HG02763 (cell line): ENCODE data around the gene CAPN5.
"Not testable (repeated sequence)": the region's sequence is repeated elsewhere in the genome, so short reads cannot be mapped to it uniquely, and the experiment has no call there.

Source experiments
- ATAC-seq: cut with Tn5 transposase; IDR thresholded peaks from one replicate; pipeline ENCODE4 v1.9.1; 2021; ENCODE audit warnings: mild to moderate bottlenecking, moderate library complexity; ENCODE audit not compliant: unreplicated experiment

The CAPN5 gene

GRCh38 chr11:77042111-77042726, 24.6 kb upstream of the CAPN5 start:
- ATAC-seq = no peak

GRCh38 chr11:77044356-77044755, 22.4 kb upstream of the CAPN5 start:
- no peak for ATAC-seq

GRCh38 chr11:77044886-77045285, 21.9 kb upstream of the CAPN5 start:
- no peak for ATAC-seq

DNA sequence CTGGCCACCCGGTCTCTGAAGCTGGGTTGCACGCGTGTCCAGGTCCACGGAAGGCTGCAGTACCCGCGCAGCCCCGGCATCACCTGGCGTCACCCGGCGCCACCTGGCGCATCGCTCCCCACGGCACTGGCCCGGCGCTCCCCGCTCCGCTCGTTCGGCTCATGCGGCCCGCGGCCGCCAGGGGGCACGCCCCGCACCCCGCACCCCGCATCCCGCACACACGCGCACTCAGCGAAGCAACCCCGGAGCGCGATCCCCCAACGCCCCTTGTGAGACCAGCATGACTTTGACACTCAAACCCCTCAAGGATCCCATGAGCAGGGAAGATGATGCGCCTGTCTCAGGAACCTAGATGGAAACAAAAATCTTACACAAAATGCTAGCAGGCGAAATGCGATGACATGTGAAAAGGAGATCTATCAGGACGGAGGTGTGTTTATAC, 20.7 kb upstream of the CAPN5 start:
- no peak for ATAC-seq

- peak; percentile 70 for ATAC-seq
Observed at GRCh38 chr11:77047007-77047927, 19.5 kb upstream of the CAPN5 start.

GRCh38 chr11:77047928-77048446, 18.8 kb upstream of the CAPN5 start:
- not testable (repeated sequence) for ATAC-seq

- ATAC-seq = no peak
Observed at GRCh38 chr11:77049026-77049425, 17.7 kb upstream of the CAPN5 start.

GRCh38 chr11:77051511-77051910, 15.3 kb upstream of the CAPN5 start:
- no peak for ATAC-seq

- ATAC-seq = no peak
Observed at GRCh38 chr11:77052518-77052917, 14.3 kb upstream of the CAPN5 start.

- ATAC-seq = no peak
Observed at GRCh38 chr11:77053217-77054015, 13.4 kb upstream of the CAPN5 start.

DNA sequence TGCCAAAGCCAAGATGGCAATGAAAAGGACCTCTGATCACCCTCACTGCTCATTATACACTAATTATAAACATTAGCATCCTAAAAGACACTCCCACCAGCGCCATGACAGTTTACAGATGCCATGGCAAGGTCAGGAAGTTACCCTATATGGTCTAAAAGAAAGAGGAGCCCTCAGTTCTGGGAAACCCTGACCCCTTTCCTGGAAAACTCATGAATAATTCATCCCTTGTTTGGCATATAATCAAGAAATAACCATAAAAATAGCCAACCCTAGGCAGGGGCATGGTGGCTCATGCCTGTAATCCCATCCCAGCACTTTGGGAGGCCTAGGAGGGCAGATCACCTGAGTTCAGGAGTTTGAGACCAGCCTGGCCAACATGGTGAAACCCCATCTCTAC, 12.7 kb upstream of the CAPN5 start:
- ATAC-seq = no peak

- no peak for ATAC-seq
Observed at GRCh38 chr11:77055101-77055561, 11.6 kb upstream of the CAPN5 start.

DNA sequence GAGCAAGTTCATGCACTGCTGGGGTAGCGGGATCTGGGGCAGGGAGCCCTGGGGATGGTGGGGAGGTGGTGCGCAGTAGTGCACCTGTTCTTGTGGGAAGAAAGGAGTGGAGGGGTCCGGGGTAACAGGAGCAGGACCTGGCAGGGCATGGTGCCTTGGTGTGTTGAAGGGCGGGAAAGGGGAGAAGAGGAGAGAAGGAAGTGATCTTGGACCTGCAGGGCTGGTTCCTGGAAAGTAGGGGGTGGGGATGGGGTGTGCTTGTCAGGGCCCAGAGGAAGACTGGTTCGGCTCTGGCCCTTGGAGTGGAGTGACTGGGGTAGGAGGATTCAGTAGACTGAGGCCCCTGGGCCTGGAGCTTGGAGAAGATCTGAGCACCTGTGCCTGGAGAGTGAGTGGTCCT, 10.9 kb upstream of the CAPN5 start:
- no peak for ATAC-seq

DNA sequence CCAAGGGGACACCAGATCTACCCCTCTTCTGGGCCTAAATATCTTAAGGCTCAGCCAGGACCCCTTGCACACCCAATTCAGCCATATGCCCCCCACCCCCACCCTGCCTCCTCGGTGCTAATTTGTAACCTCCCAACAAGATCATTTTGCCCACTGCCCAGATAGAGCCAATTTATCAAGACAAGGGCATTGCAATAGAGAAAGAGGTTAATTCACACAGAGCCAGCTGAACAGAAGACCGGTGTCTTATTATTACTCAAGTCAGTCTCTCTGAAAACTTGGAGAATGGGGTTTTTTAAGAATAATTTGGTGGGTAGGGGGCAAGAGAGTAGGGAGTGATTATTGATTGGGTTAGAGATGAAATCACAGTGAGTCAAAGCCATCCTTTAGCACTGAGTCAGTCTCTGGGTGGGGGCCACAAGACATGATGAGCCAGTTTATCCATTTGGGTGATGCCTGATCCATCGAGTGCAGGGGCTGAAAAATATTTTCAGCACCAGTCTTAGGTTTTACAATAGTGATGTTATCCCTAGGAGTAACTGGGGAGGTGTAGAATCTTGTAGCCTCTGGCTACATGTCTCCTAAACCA, 9.9 kb upstream of the CAPN5 start:
- ATAC-seq = no peak

DNA sequence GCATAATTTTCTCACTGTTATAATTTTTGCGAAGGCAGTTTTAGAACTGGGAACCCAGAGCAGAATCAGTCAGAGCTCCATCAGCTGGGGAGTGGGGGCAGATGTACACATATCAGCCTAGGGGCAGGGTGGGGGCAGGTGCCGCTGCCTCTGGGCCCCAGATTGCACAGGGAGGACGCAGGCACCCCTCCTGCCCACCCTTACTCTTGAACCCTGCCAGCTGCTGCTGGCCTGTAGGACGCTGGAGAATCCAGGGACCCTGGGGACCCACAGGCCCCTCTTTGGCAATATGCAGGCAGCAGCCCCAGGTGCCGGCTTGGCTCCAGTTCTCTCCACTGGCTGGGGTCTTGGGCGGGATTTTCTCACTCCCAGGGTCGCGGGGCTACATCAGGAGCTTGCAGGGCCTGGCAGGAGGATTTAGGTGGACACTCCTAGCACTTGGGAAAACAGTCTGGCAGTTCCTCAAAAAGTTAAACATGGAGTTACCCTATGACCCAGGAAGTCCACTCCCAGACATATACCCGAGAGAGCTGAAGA, 8.8 kb upstream of the CAPN5 start:
- no peak for ATAC-seq

DNA sequence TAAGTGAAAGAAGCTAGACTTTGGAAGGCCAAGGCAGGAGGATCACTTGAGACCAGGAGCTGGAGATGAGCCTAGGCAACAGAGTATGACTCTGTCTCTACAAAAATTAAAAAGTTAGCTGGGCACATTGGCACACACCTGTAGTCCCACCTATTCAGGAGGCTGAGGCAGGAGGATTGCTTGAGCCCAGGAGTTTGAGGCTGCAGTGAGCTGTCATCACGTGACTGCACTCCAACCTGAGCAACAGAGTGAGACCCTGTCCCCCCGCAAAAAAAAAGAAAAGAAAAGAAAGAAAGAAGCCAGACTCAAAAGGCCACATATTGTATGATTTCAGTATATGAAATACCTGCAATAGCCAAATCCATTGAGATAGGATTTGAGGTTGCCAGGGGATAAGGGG, 7.9 kb upstream of the CAPN5 start:
- no peak for ATAC-seq

GRCh38 chr11:77059806-77060205, 7.0 kb upstream of the CAPN5 start:
- no peak for ATAC-seq

GRCh38 chr11:77060234-77060633, 6.5 kb upstream of the CAPN5 start:
- no peak for ATAC-seq

DNA sequence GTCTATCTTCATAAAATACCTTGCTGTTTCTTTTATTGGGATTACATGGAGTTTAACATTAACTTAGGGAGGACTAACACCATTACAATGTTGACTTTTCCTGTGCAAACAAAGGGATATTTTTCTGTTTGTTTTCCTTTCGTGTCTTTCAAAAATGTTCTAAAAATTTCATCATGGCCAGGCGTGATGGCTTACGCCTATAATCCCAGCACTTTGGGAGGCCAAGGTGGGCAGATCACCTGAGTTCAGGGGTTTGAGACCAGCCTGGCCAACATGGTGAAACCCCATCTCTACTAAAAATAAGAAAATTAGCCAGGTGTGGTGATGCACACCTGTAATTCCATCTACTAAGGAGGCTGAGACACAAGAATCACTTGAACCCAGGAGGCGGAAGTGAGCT, 5.5 kb upstream of the CAPN5 start:
- ATAC-seq = not testable (repeated sequence)

DNA sequence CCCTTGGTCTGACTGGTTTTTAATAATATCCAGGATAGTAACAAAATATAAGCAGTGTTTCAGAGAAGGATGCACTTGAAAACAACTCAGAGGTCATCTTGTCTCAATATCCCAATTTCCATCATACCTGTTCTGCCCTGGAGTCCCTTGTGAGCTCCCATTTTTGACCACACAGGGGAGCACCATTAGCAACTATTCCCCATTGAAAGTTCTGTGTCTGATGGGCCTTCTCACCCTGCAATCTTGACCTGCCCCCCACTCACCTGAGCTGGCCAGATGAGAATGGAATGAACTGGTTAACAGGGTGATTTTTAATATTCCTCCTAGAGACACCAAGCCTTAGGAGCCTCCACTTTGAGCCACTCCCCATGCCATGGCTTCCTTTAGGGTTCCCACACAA, 3.8 kb upstream of the CAPN5 start:
- no peak for ATAC-seq
